ENCODE data around the gene SEC24C. TPM values are rescaled to one million over a fixed set of nuclear protein-coding genes. Genes with fewer than 3 reads are reported as not detected.

SEC24C gene
- total and polyA plus RNA-seq, 2 of the 13 experiments (the other 11 are each of a cell fraction or from before 2014, with no cell fraction given): 63.1 to 66.4 TPM

DNA sequence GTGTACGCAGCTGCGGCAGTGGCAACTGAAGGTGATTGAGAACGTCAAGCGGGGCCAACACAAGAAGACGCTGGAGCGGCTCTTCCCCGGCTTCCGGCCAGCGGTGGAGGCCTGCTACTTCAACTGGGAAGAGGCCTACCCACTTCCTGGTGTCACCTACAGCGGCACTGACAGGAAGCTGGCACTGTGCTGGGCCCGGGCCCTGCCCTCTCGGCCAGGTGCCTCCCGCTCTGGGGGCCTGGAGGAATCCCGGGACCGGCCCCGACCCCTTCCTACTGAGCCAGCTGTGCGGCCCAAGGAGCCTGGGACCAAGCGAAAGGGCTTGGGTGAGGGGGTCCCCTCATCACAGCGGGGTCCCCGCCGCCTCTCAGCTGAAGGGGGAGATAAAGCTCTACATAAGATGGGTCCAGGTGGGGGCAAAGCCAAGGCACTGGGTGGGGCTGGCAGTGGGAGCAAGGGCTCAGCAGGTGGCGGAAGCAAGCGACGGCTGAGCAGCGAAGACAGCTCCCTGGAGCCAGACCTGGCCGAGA lies 47.8 kb downstream of the SEC24C start:
- TF ChIP-seq, protein P1, sequence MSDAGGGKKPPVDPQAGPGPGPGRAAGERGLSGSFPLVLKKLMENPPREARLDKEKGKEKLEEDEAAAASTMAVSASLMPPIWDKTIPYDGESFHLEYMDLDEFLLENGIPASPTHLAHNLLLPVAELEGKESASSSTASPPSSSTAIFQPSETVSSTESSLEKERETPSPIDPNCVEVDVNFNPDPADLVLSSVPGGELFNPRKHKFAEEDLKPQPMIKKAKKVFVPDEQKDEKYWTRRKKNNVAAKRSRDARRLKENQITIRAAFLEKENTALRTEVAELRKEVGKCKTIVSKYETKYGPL (CRISPR knock-in tag; IDR thresholded peaks at IDR 0.05): no peak
- TF ChIP-seq AGO2 (optimal IDR thresholded peaks at IDR 0.05; ENCODE audit: low read depth, low read length) (peak; percentile 66), ZNF17 (CRISPR knock-in tag; IDR thresholded peaks at IDR 0.05) (no peak), ARNTL (CRISPR knock-in tag; IDR thresholded peaks at IDR 0.05) (no peak), ZEB1 (IDR thresholded peaks at IDR 0.05; ENCODE audit: insufficient replicate concordance, low read depth) (no peak), GTF3A (CRISPR knock-in tag; conservative IDR thresholded peaks at IDR 0.05) (no peak), ZNF251 (CRISPR knock-in tag; IDR thresholded peaks at IDR 0.05) (no peak), SMAD9 (CRISPR knock-in tag; IDR thresholded peaks at IDR 0.05) (no peak)
- TF ChIP-seq, protein P2, sequence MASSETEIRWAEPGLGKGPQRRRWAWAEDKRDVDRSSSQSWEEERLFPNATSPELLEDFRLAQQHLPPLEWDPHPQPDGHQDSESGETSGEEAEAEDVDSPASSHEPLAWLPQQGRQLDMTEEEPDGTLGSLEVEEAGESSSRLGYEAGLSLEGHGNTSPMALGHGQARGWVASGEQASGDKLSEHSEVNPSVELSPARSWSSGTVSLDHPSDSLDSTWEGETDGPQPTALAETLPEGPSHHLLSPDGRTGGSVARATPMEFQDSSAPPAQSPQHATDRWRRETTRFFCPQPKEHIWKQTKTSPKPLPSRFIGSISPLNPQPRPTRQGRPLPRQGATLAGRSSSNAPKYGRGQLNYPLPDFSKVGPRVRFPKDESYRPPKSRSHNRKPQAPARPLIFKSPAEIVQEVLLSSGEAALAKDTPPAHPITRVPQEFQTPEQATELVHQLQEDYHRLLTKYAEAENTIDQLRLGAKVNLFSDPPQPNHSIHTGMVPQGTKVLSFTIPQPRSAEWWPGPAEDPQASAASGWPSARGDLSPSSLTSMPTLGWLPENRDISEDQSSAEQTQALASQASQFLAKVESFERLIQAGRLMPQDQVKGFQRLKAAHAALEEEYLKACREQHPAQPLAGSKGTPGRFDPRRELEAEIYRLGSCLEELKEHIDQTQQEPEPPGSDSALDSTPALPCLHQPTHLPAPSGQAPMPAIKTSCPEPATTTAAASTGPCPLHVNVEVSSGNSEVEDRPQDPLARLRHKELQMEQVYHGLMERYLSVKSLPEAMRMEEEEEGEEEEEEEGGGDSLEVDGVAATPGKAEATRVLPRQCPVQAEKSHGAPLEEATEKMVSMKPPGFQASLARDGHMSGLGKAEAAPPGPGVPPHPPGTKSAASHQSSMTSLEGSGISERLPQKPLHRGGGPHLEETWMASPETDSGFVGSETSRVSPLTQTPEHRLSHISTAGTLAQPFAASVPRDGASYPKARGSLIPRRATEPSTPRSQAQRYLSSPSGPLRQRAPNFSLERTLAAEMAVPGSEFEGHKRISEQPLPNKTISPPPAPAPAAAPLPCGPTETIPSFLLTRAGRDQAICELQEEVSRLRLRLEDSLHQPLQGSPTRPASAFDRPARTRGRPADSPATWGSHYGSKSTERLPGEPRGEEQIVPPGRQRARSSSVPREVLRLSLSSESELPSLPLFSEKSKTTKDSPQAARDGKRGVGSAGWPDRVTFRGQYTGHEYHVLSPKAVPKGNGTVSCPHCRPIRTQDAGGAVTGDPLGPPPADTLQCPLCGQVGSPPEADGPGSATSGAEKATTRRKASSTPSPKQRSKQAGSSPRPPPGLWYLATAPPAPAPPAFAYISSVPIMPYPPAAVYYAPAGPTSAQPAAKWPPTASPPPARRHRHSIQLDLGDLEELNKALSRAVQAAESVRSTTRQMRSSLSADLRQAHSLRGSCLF (CRISPR knock-in tag; IDR thresholded peaks at IDR 0.05; ENCODE audit: borderline replicate concordance): no peak

More for the DNA sequence above, 47.8 kb downstream of the SEC24C start:
- no peak overlapping the region for H3K4me2 ChIP-seq (ENCODE audit: low read depth, low read length)
- WGBS (ENCODE audit: low lambda C conversion rate): 98% methylated on average over 20 of the region's 26 CpGs
- H3K9ac ChIP-seq (ENCODE audit: insufficient read depth, low read depth, low read length): no peak overlapping the region
- in situ Hi-C loops (cut with HindIII; ENCODE audit: extremely low pct_ligation_motif_present, low pct_unique_long_range_greater_than_20kb) (no loop called here), intact Hi-C loops (cut with micrococcal nuclease; ENCODE audit: unreplicated experiment) (no loop called here)
- no peaks in the 10 kb centered on the region for H3K27me3 ChIP-seq (ENCODE audit: control insufficient read depth in 1 of 2, insufficient read depth in 2 of 2, low read length in 2 of 2)
- no peak overlapping the region for H3K27ac ChIP-seq (ENCODE audit: extremely low read length, insufficient read depth, low read length)
- H4K20me1 ChIP-seq (ENCODE audit: insufficient read depth, low read length): peaks cover 2% of the 10 kb centered on the region; the same call in 1 of the 2 replicates
- no TSS peak for BruUV-seq (replicated peaks)
- no peaks in the 10 kb centered on the region for H3K9me3 ChIP-seq (ENCODE audit: low read length)
- peaks cover 22% of the 10 kb centered on the region for H3K4me1 ChIP-seq (ENCODE audit: insufficient read depth, low read length)
- H3K4me3 ChIP-seq (replicated peaks in 1 of 3; ENCODE audit: insufficient read depth in 1 of 3, low read depth in 2 of 3, low read length in 3 of 3): no peak overlapping the region
- ChIA-PET CTCF (ENCODE audit: low intra/inter-chr PET ratio, low total read pairs) (no interaction called here), POLR2A (no interaction called here)
- ATAC-seq: no peak
- H2AFZ ChIP-seq (ENCODE audit: low read length): no peak overlapping the region
- no peak for FAIRE-seq
- DNase-seq (ENCODE audit: low spot score): no peak
- peaks cover 36 to 69% of the 10 kb centered on the region in 2 experiments for H3K36me3 ChIP-seq (replicated peaks in 1 of 2; ENCODE audit: control insufficient read depth in 1 of 2, insufficient read depth in 2 of 2, low read length in 2 of 2)
- H3K79me2 ChIP-seq (ENCODE audit: insufficient read depth, low read length): peaks cover 15% of the 10 kb centered on the region

All from HepG2 (cell line).